ENCODE data around the gene CD96.
"Not testable (repeated sequence)": the region's sequence is repeated elsewhere in the genome, so short reads cannot be mapped to it uniquely, and the experiment has no call there.

Gene CD96

GRCh38 chr3:111541911-111542483, at the start of gene CD96:
Gene CD96 (plus strand): TSS chr3:111542197. CDS start chr3:111542249, 52 bp downstream.
- DNase-seq = peak; percentile 86

- DNase-seq = no peak
Measured at GRCh38 chr3:111493276-111493675, 48.7 kb upstream of the CD96 start.

- no peak for DNase-seq
Measured at GRCh38 chr3:111496894-111497559, 45.0 kb upstream of the CD96 start.

GRCh38 chr3:111498022-111498421, 44.0 kb upstream of the CD96 start:
- DNase-seq = no peak

- DNase-seq = no peak
Measured at GRCh38 chr3:111506435-111506834, 35.6 kb upstream of the CD96 start.

DNA sequence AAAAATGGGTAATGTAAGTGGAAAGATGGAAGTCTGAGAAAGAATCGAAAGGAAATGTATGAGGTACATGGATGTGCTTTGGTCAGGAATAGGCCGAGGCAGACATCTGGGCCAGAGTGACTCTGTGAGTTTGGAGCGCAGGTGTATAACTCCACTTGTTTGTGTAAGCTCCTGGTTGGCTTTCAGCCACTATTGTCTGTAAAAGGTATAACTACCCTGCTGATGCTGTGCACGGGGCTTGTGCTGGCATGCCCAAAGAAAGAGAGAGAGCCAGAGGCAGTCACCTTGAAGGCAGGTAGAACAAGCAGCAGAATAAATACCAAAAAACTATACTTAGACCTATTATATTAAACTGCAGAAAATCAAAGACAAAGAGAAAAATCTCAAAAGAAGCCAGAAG, 32.7 kb upstream of the CD96 start:
- no peak for DNase-seq

GRCh38 chr3:111517801-111518200, 24.2 kb upstream of the CD96 start:
- DNase-seq = no peak

DNA sequence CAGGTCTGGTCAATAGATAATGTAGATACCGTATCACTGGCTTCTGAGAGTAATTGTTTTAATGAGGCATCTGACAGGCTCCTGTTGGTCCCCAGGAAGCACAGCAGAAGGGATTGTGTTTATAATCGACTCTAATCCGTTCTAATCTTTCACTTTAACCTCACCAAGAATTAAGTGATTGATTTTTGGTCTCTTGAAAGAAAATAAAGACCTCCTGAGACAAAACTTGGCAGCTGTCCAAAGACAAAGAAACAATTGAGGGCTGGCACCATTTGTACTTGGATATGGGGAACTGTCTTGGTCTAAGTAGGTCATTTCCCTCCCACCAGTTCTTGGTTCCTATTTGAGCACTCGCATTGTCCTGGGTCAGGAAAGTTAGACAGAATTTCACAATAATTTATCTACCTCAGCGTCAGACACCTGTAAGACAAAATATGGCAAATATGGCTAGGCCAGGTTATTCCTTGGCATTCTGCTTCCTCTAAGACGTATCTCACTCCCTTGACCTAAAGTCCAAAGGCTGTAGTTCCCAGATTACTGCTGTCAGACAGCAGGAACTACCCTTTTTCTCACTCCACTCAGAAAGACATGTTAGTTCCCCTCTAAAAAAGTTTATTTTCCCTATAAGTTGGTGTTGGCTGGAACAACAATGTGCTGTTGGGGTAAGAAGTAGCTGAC, 22.7 kb upstream of the CD96 start:
- no peak for DNase-seq

- DNase-seq = no peak
Measured at GRCh38 chr3:111521891-111522290, 20.1 kb upstream of the CD96 start.

- DNase-seq = not testable (repeated sequence)
Measured at GRCh38 chr3:111524486-111524885, 17.5 kb upstream of the CD96 start.

GRCh38 chr3:111531446-111531845, 10.6 kb upstream of the CD96 start:
- no peak for DNase-seq

DNA sequence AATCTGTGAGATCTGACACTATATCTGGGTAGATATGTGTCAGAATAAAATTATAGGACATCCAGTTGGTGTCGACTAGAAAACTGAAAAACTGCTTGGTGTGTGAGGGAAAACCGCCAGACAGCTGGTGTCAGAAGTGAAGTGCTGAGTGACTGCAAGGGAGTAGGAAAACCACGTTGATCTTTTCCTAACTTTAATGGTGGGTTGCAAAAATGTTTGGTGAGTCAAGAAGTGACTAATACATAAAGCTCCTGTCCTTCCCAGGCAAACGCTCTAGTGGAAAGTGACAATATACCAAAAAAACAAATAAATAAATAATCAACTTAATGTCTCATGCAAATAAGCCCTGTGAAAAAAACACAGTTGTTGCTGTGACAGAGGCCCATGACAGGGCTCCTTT, 7.3 kb upstream of the CD96 start:
- no peak for DNase-seq

DNA sequence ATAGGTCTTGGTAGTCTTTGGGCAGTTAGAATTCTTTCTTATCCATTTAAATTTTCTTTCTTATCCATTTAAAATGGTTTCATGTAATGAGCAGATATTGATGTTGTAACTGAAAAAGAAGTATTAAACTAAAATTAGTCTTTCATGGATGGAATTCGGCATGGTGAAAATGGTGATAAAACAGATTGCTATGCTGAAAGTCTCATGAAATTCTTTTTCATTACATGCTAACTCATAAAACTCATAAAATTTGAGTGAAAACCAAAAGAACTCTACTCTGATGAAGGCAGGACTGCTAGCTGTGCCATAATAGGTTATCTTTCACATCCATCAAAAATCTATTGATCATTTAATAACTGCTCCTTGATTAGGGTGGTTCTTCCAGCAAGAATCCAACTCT, 3.9 kb upstream of the CD96 start:
- no peak for DNase-seq

- DNase-seq = no peak
Measured at GRCh38 chr3:111538681-111539083, 3.3 kb upstream of the CD96 start.

GRCh38 chr3:111539351-111540331, 2.4 kb upstream of the CD96 start:
- peak; percentile 74 for DNase-seq

DNA sequence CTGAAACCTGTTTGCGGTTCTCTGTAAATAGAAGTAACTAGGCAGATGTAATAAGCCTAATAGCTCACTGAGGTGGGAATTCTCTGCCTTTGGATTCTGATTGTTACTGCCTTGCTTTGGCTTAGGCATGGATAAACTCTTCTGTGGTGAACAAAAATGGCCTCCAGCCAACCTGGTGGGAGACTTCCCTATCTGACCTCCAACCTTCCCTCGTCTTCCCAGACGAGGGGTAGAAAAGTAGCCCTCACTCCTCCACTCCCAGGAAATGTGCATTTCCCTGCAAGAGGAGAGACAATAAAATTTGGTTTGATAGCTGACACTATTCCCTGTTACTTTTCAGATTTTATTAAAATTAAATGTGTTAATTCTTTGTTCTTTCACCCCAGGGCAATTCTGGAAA, 606 bp upstream of the CD96 start:
- DNase-seq = no peak

- DNase-seq = no peak
Measured at GRCh38 chr3:111542611-111543300, 759 bp downstream of the CD96 start.

- no peak for DNase-seq
Measured at GRCh38 chr3:111545349-111545748, 3.4 kb downstream of the CD96 start.

GRCh38 chr3:111547631-111548030, 5.6 kb downstream of the CD96 start:
- peak; percentile 66 for DNase-seq

DNA sequence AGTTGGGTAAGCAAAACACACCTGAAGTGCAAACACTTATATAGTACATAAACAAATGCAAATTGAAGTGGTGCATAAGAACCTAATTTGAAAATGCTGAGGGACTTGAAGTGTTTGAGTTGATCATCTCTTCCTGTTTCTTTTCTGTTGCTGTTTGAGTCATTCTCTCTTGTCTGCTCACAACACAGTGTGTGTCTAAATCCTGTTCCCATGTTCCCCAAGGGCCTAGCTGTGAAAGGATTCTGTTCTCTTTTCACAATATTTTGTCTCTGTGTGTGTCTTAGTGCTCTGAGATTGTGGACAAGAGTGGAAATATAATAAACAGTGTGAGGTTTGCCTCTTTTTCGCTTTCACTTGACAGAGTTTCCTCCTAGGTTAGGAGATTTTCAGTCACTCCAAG, 6.1 kb downstream of the CD96 start:
- peak; percentile 33 for DNase-seq

- DNase-seq = no peak
Measured at GRCh38 chr3:111548756-111549155, 6.8 kb downstream of the CD96 start.

DNA sequence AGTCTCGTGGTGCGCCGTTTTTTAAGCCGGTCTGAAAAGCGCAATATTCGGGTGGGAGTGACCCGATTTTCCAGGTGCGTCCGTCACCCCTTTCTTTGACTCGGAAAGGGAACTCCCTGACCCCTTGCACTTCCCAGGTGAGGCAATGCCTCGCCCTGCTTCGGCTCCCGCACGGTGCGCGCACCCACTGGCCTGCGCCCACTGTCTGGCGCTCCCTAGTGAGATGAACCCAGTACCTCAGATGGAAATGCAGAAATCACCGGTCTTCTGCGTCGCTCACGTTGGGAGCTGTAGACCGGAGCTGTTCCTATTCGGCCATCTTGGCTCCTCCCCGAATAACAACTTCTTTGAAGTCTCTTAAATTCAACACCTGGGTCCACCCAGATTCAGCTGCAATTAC, 19.9 kb downstream of the CD96 start:
- DNase-seq = not testable (repeated sequence)

DNA sequence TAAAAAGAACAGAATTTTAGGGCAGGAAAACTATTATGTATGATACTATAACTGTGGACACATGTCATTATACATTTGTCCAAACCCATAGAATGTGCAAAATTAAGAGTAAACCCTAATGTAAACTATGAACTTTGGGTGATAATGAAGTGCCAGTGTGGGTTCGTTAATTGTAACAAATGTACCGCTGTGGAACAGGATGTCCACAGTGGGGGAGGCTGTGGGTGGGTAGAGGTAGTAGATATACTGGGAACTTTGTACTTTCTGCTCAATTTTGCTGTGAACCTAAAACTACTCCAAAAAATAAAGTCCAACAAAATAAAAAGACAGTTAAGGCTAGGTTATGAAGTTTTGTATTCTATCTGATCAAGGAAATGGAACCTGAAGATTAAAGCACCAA, 24.8 kb downstream of the CD96 start:
- DNase-seq = no peak
